WTC11 (cell line): Measurements from ENCODE around the gene LEF1. TPM values are rescaled to one million over a fixed set of nuclear protein-coding genes. Genes with fewer than 3 reads are reported as not detected.

Experiments
- ATAC-seq: fragments of 200-7000 bp; cut with Tn5 transposase; 2 replicates; pipeline ENCODE4 v1.10.0; 2021; ENCODE audit warnings: mild to moderate bottlenecking, moderate library complexity
- CTCF ChIA-PET: fragments of 300-600 bp; sonication (Branson Sonifier 250); formaldehyde crosslinking; loops from one replicate; lab custom pipeline; 2021; ENCODE audit warnings: antibody characterized with exemption; lab: Charles Lee
- POLR2A ChIA-PET: fragments of 350-600 bp; sonication (Branson Sonifier 250); formaldehyde crosslinking; loops from one replicate; lab custom pipeline; 2021; ENCODE audit warnings: antibody characterized with exemption; lab: Charles Lee
- DNase-seq: peaks from one replicate; pipeline ENCODE4 v3.0.0; 2021; ENCODE audit warnings: low spot score
- H3K27ac Mint-ChIP-seq: 2 replicates; pipeline ENCODE4 v1.8.0; 2021; ENCODE audit warnings: mixed read lengths
- H3K27me3 Mint-ChIP-seq: 2 replicates; pipeline ENCODE4 v1.8.0; 2021; ENCODE audit warnings: low read depth, mild to moderate bottlenecking, moderate library complexity, mixed read lengths
- H3K36me3 Mint-ChIP-seq: 2 replicates; pipeline ENCODE4 v1.8.0; 2021; ENCODE audit warnings: mixed read lengths
- H3K4me1 Mint-ChIP-seq: 2 replicates; pipeline ENCODE4 v1.8.0; 2022; ENCODE audit warnings: mixed read lengths
- H3K4me3 Mint-ChIP-seq: 2 replicates; pipeline ENCODE4 v1.8.0; 2021; ENCODE audit warnings: mild to moderate bottlenecking, moderate library complexity, mixed read lengths
- H3K9me3 Mint-ChIP-seq: 2 replicates; pipeline ENCODE4 v1.8.0; 2021; ENCODE audit warnings: mixed read lengths
- CTCF ChIP-seq: fragments of 200-600 bp; IDR thresholded peaks from 2 replicates; pipeline ENCODE4 v1.8.0; 2022; ENCODE audit warnings: antibody characterized with exemption
- E2F4 ChIP-seq: sonication (generic); formaldehyde crosslinking; IDR thresholded peaks from 2 replicates; pipeline ENCODE4 v1.8.1; 2022; ENCODE audit warnings: low read depth, mild to moderate bottlenecking, moderate library complexity, missing genetic modification reagents, borderline replicate concordance
- E2F5 ChIP-seq: sonication (generic); formaldehyde crosslinking; IDR thresholded peaks from 2 replicates; pipeline ENCODE4 v1.8.1; 2022; ENCODE audit warnings: mild to moderate bottlenecking, moderate library complexity, missing genetic modification reagents
- FOXK1 ChIP-seq: sonication (generic); formaldehyde crosslinking; IDR thresholded peaks from 2 replicates; pipeline ENCODE4 v1.8.0; 2022; ENCODE audit warnings: mild to moderate bottlenecking, moderate library complexity, missing genetic modification reagents
- GRHL2 ChIP-seq: fragments of 250-450 bp; sonication (Bioruptor Pico); IDR thresholded peaks from 2 replicates; pipeline ENCODE4 v1.8.0; 2022; ENCODE audit warnings: mild to moderate bottlenecking, moderate library complexity; ENCODE audit not compliant: insufficient replicate concordance, severe bottlenecking
- HMGA2 ChIP-seq: fragments of 250-450 bp; sonication (Bioruptor Pico); IDR thresholded peaks from 2 replicates; pipeline ENCODE4 v1.4.0; 2021; ENCODE audit warnings: mild to moderate bottlenecking, moderate library complexity
- NFATC4 ChIP-seq: fragments of 250-450 bp; sonication (Bioruptor Pico); IDR thresholded peaks from 2 replicates; pipeline ENCODE4 v1.9.0; 2021; ENCODE audit warnings: mild to moderate bottlenecking
- NR1H2 ChIP-seq: sonication (generic); formaldehyde crosslinking; IDR thresholded peaks from 2 replicates; pipeline ENCODE4 v1.9.0; 2021; ENCODE audit warnings: mild to moderate bottlenecking, moderate library complexity, missing genetic modification reagents
- SMAD3 ChIP-seq: sonication (generic); formaldehyde crosslinking; IDR thresholded peaks from 2 replicates; pipeline ENCODE4 v1.8.0; 2022; ENCODE audit warnings: missing genetic modification reagents, mild to moderate bottlenecking, borderline replicate concordance
- SOX15 ChIP-seq: fragments of 250-450 bp; sonication (Bioruptor Pico); IDR thresholded peaks from 2 replicates; pipeline ENCODE4 v1.9.0; 2021; ENCODE audit warnings: mild to moderate bottlenecking
- ZNF263 ChIP-seq: sonication (generic); formaldehyde crosslinking; IDR thresholded peaks from 2 replicates; pipeline ENCODE4 v1.8.1; 2022; ENCODE audit warnings: low read depth, mild to moderate bottlenecking, moderate library complexity, missing genetic modification reagents
- ZNF425 ChIP-seq: fragments of 250-450 bp; sonication (Bioruptor Pico); conservative IDR thresholded peaks from 2 replicates; pipeline ENCODE4 v1.9.0; 2021; ENCODE audit warnings: mild to moderate bottlenecking
- ZNF532 ChIP-seq: fragments of 250-450 bp; sonication (Bioruptor Pico); IDR thresholded peaks from 2 replicates; pipeline ENCODE4 v1.9.0; 2021; ENCODE audit warnings: mild to moderate bottlenecking, borderline replicate concordance
- total RNA-seq: library from RNA; stranded (reverse); gene quantifications from 3 replicates; pipeline ENCODE4 v1.2.3, GENCODE V29; 2021

LEF1 gene
- total RNA-seq, 1 experiment from 2014 or later = 1.3 TPM

- DNase-seq = no peak
- CTCF ChIA-PET = interaction anchor here (1.2 to 1.8 kb wide), 3 partner anchors 29 to 413 kb away, joined by 3 to 5 read pairs (median 3); no protein-coding TSS in a partner anchor
- no peak overlapping the region for H3K27ac Mint-ChIP-seq
Measured at GRCh38 chr4:108159845-108160244, 8.9 kb downstream of the LEF1 start.

More at GRCh38 chr4:108159845-108160244, 8.9 kb downstream of the LEF1 start:
- Mint-ChIP-seq H3K4me1 (peaks cover 27% of the 10 kb centered on the region), H3K9me3 (no peaks in the 10 kb centered on the region), H3K27me3 (peaks cover 84% of the 10 kb centered on the region), H3K4me3 (no peak overlapping the region), H3K36me3 (no peaks in the 10 kb centered on the region)
- no peak for ATAC-seq
- POLR2A ChIA-PET = no interaction called here
- TF ChIP-seq NR1H2 (no peak), SOX15 (CRISPR knock-in tag) (no peak), E2F4 (no peak), SMAD3 (CRISPR knock-in tag) (no peak), ZNF263 (no peak), FOXK1 (no peak), CTCF (no peak), ZNF425 (CRISPR knock-in tag) (no peak), GRHL2 (CRISPR knock-in tag) (no peak), HMGA2 (no peak), E2F5 (no peak), NFATC4 (CRISPR knock-in tag) (no peak), ZNF532 (CRISPR knock-in tag) (no peak)
